Transverse colon (tissue), 4 donors: ENCODE results near the gene IL7R. TPM values are rescaled to one million over a fixed set of nuclear protein-coding genes. Genes with fewer than 3 reads are reported as not detected.
"Not testable (repeated sequence)": the region's sequence is repeated elsewhere in the genome, so short reads cannot be mapped to it uniquely, and the experiment has no call there.

ENCODE experiments used
- DNase-seq: peaks from one replicate; pipeline ENCODE4 v3.0.0-alpha.2; 2019
- H3K27ac ChIP-seq, 4 donors: fragments of 200-600 bp; sonication (generic); 2 replicates each; pipeline ENCODE4 v1.5.1; 2016 to 2018; ENCODE audit warnings: inconsistent platforms in 4 of 4
- H3K27me3 ChIP-seq: fragments of 200-600 bp; sonication (generic); 2 replicates; pipeline ENCODE4 v1.5.1; 2017; ENCODE audit warnings: inconsistent platforms
- H3K36me3 ChIP-seq, 4 donors: fragments of 200-600 bp; sonication (generic); 2 replicates each; pipeline ENCODE4 v1.5.1; 2017 to 2019; ENCODE audit warnings: inconsistent platforms in 4 of 4
- H3K4me1 ChIP-seq, 4 donors: fragments of 200-600 bp; sonication (generic); 2 replicates each; pipeline ENCODE4 v1.5.1; 2017 to 2020; ENCODE audit warnings: inconsistent platforms in 4 of 4
- H3K4me3 ChIP-seq, 4 donors: fragments of 200-600 bp; sonication (generic); 1 replicate in 1 of 4; 2 replicates in 3 of 4; pipeline versions ENCODE4 v1.5.1 to v1.6.1; 2017 to 2019; ENCODE audit warnings: inconsistent platforms in 4 of 4
- H3K9me3 ChIP-seq, 2 donors: fragments of 200-600 bp; sonication (generic); 2 replicates each; pipeline ENCODE4 v1.5.1; 2017 to 2019; ENCODE audit warnings: inconsistent platforms in 2 of 2
- EP300 ChIP-seq: sonication (generic); formaldehyde crosslinking; IDR thresholded peaks from one replicate; pipeline ENCODE4 v1.6.1; 2017; ENCODE audit warnings: antibody characterized with exemption, low read depth
- POLR2A ChIP-seq: fragments of 450-650 bp; IDR thresholded peaks from one replicate; pipeline ENCODE4 v1.6.1; 2016; ENCODE audit warnings: antibody characterized with exemption, mild to moderate bottlenecking, moderate library complexity
- POLR2AphosphoS5 ChIP-seq, 3 donors: sonication (generic); formaldehyde crosslinking; IDR thresholded peaks; one replicate each; pipeline ENCODE4 v1.6.1; 2016; ENCODE audit warnings: antibody characterized with exemption in 3 of 3
- WGBS, 2 donors: methylation state at CpG; one replicate each; pipeline ENCODE4 v1.1.5; 2018; ENCODE audit warnings: low coverage in 1 of 2; 5-methylcytosine and 5-hydroxymethylcytosine counted together
- in situ Hi-C, 4 donors: fragments of 200-750 bp; cut with MboI; loops; one replicate each; pipeline versions ENCODE4 v1.15.0 to v1.15.1; 2017; ENCODE audit warnings: low sequenced_read_pairs in 3 of 4, low pct_ligation_motif_present in 1 of 4, low pct_unique_long_range_greater_than_20kb in 1 of 4
- intact Hi-C: fragments of 100-400 bp; cut with DNase I; formaldehyde crosslinking; loops from one replicate; pipeline ENCODE4 v1.15.1; 2023; ENCODE audit warnings: low total_unique reads
- total RNA-seq, 4 donors: library from RNA; depleted of rRNA; stranded (reverse); fragments of >200 nt; gene quantifications; one replicate each; pipeline ENCODE4 v1.1.0, GENCODE V29; 2016
- TF ChIP-seq, protein P1 (sequence below), 5 experiments: fragments of 200-600 bp in 3 of 5; fragments of 450-650 bp in 2 of 5; sonication (generic) in 3 of 5; IDR thresholded peaks; 1 replicate in 2 of 5; 2 replicates in 3 of 5; pipeline ENCODE4 v1.5.1; 2016 to 2017; ENCODE audit warnings: antibody characterized with exemption in 5 of 5, inconsistent platforms in 3 of 5, mild to moderate bottlenecking in 2 of 5, moderate library complexity in 1 of 5

The IL7R gene
- total RNA-seq, 4 donors from 2014 or later: 3.2 to 54.8 (median 17.9) TPM

DNA sequence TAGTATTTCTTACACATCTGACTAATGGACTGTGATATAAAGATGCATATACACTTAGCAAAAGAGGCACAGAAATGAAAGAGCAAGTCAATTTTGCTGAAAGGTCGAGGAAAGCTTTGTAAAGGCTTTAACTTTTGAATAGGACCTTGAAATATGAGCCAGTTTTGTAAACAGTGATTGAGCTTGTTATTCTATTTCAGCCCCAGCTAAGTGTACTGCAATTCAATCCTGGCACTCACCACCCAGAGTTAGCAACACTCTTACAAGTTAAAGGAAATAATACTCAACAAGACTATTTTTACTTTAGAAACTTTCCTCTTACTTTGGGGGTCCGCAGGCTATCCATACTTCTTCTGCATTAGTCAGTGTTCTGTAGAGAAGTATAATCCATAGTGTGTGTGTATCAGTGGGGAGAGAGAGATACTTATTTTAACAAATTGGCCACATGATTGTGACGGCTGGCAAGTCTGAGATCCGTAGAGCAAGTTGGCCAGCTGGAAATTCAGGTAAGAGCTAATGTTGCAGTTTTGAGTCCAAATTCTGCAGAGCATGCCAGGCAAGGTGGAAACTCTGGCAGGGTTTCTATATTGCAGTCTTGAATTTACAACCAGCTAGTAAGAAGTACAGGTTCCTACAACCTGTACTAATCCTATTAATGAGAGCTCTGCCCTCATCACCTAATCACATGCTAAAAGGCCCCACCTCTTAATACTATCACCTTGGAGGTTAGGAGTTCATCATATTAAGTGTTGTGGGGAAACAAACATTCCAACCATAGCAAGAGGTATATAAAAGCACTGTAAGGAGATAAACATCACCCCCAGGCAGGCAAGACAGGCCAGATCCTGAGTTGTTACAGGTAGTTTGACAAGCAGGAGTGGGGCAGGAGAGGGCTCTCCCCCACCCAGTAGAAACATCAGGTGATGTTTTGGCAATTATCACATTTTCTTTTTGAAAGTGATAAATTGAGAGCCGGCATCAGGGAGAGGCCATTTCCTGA, 33.6 kb downstream of the IL7R start:
- Histone ChIP-seq H3K4me3 (no peak overlapping the region), H3K4me1 (no peaks in the 10 kb centered on the region), H3K36me3 (no peaks in the 10 kb centered on the region), H3K9me3 (no peaks in the 10 kb centered on the region), H3K27ac (no peak overlapping the region), H3K27me3 (no peaks in the 10 kb centered on the region)
- DNase-seq: no peak
- 46 to 68% methylated on average over 4 to 5 of the region's 5 CpGs for WGBS, 2 donors
- TF ChIP-seq POLR2AphosphoS5 (IDR thresholded peaks at IDR 0.05) (no peak), POLR2A (no peak), EP300 (no peak)
- TF ChIP-seq, protein P1, sequence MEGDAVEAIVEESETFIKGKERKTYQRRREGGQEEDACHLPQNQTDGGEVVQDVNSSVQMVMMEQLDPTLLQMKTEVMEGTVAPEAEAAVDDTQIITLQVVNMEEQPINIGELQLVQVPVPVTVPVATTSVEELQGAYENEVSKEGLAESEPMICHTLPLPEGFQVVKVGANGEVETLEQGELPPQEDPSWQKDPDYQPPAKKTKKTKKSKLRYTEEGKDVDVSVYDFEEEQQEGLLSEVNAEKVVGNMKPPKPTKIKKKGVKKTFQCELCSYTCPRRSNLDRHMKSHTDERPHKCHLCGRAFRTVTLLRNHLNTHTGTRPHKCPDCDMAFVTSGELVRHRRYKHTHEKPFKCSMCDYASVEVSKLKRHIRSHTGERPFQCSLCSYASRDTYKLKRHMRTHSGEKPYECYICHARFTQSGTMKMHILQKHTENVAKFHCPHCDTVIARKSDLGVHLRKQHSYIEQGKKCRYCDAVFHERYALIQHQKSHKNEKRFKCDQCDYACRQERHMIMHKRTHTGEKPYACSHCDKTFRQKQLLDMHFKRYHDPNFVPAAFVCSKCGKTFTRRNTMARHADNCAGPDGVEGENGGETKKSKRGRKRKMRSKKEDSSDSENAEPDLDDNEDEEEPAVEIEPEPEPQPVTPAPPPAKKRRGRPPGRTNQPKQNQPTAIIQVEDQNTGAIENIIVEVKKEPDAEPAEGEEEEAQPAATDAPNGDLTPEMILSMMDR (IDR thresholded peaks at IDR 0.05): no peak
- intact Hi-C loops (no loop called here), in situ Hi-C loops (no loop called here)

- H3K4me1 ChIP-seq, H3K9me3 ChIP-seq, H3K4me3 ChIP-seq, H3K27ac ChIP-seq, intact Hi-C loops, H3K36me3 ChIP-seq, DNase-seq, in situ Hi-C loops, H3K27me3 ChIP-seq: not testable (repeated sequence)
- 94% methylated on average over 18 of the region's 23 CpGs; no CpG with 5 or more reads in 1 of the 2 donors for WGBS, 2 donors
Observed at GRCh38 chr5:35892799-35893198, 36.1 kb downstream of the IL7R start.

DNA sequence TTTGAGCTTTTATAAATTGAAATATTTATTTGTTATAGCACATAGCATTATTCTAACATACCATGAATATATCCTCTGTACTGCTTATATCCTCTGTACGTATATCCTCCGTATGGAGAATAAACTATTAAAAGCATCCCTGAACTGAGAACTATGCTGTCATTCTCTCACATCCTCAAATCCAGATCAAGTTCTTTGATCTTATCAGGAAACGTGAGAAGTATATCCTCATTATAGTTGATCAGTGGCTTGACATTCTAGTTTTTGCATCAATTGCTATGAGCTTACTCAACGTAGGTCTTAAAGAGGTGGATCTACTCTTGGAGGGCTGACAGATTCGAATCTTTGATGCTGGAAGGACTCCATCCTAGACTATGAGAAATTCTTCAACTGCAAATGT, 37.4 kb downstream of the IL7R start:
- intact Hi-C loops (no loop called here), in situ Hi-C loops (no loop called here)
- DNase-seq: no peak
- 79 to 81% methylated on average over 5 of the region's 5 CpGs for WGBS, 2 donors
- Histone ChIP-seq H3K9me3 (no peaks in the 10 kb centered on the region), H3K4me1 (no peaks in the 10 kb centered on the region), H3K27ac (no peak overlapping the region), H3K36me3 (no peaks in the 10 kb centered on the region), H3K27me3 (no peaks in the 10 kb centered on the region), H3K4me3 (no peak overlapping the region)
- TF ChIP-seq EP300 (no peak), POLR2AphosphoS5 (IDR thresholded peaks at IDR 0.05) (no peak), POLR2A (no peak)
- TF ChIP-seq, protein P1 (IDR thresholded peaks at IDR 0.05): no peak

DNA sequence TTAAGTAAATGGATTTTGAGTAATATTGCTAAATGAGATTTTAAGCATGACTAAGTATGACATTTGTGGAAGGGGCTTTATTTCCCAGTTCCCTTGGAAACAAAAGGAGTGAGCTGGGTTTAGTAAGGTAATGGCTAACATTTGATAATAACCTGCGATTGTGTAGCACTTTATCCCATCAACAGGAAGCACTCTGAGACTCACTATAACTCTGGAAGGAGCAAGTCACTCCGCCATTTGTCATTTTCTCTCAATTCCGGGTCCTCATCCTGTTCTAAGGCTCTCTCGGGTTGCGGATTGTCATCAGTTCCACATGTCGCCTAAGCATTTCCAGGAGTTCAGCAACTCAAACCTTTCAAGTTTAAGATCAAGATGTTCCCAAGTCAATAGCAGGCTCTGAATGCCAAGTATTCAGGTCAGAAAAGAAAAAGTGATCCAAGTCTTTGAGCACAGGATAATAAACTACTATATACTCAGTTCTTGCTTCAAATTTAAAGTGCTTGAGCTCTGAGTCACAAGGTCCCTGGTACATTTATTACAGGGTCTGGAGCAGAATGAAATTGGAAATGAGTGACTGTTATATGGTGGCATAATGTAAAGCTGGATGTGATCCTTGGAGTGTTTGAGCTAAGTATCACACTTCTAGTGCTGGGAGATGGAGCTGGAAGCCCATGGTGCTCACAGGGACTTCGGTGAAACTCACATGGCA, 42.4 kb downstream of the IL7R start:
- Histone ChIP-seq H3K4me1 (no peaks in the 10 kb centered on the region), H3K4me3 (no peak overlapping the region), H3K9me3 (no peaks in the 10 kb centered on the region), H3K27ac (no peak overlapping the region), H3K27me3 (no peaks in the 10 kb centered on the region), H3K36me3 (no peaks in the 10 kb centered on the region)
- in situ Hi-C loops (no loop called here), intact Hi-C loops (no loop called here)
- 75 to 86% methylated on average over 6 to 7 of the region's 7 CpGs for WGBS, 2 donors
- TF ChIP-seq, protein P1 (IDR thresholded peaks at IDR 0.05): no peak
- TF ChIP-seq EP300: no peak
- TF ChIP-seq POLR2AphosphoS5 (IDR thresholded peaks at IDR 0.05): no peak
- no peak for TF ChIP-seq POLR2A
- no peak for DNase-seq
